Thoracic aorta (tissue), 2 donors: ENCODE data around the gene NDUFA5. TPM values are rescaled to one million over a fixed set of nuclear protein-coding genes. Genes with fewer than 3 reads are reported as not detected.

Source experiments
- ATAC-seq: fragments of 150-250 bp; one replicate; pipeline ENCODE4 v1.8.0; 2017; ENCODE audit warnings: low read depth; ENCODE audit not compliant: insufficient number of reproducible peaks, low FRiP score
- DNase-seq: peaks from one replicate; pipeline ENCODE4 v3.0.0-alpha.2; 2020; ENCODE audit warnings: low spot score
- H3K27ac ChIP-seq, 2 donors: fragments of 200-600 bp; sonication (generic); 1 replicate in 1 of 2; 2 replicates in 1 of 2; pipeline ENCODE4 v1.5.1; 2016; ENCODE audit warnings: mild to moderate bottlenecking in 2 of 2, moderate library complexity in 2 of 2
- H3K27me3 ChIP-seq: fragments of 200-600 bp; sonication (generic); replicated peaks from 2 replicates; pipeline ENCODE4 v1.6.0; 2016; ENCODE audit warnings: mild to moderate bottlenecking; ENCODE audit not compliant: insufficient read depth
- H3K36me3 ChIP-seq: fragments of 200-600 bp; sonication (generic); one replicate; pipeline ENCODE4 v1.5.1; 2016
- H3K4me1 ChIP-seq, 2 donors: fragments of 200-600 bp; sonication (generic); 1 replicate in 1 of 2; 2 replicates in 1 of 2; pipeline versions ENCODE4 v1.5.1 to v1.6.0; 2016; ENCODE audit warnings: low read depth in 2 of 2, mild to moderate bottlenecking in 1 of 2; ENCODE audit not compliant: control insufficient read depth in 1 of 2
- H3K4me3 ChIP-seq: fragments of 200-600 bp; sonication (generic); 2 replicates; pipeline ENCODE4 v1.5.1; 2016; ENCODE audit warnings: mild to moderate bottlenecking
- H3K9me3 ChIP-seq: fragments of 200-600 bp; sonication (generic); 2 replicates; pipeline ENCODE4 v1.5.1; 2016
- total RNA-seq, 2 donors: library from RNA; depleted of rRNA; stranded (reverse); fragments of >200 nt; gene quantifications; one replicate each; pipeline versions ENCODE4 v1.1.0 to v1.2.3, GENCODE V29; 2016
- TF ChIP-seq, protein P1 (sequence below): fragments of 200-600 bp; sonication (generic); IDR thresholded peaks from one replicate; pipeline ENCODE4 v1.5.1; 2019; ENCODE audit warnings: antibody characterized with exemption

Gene NDUFA5
- total RNA-seq, 2 donors from 2014 or later, result 23.8 to 55.0 TPM

DNA sequence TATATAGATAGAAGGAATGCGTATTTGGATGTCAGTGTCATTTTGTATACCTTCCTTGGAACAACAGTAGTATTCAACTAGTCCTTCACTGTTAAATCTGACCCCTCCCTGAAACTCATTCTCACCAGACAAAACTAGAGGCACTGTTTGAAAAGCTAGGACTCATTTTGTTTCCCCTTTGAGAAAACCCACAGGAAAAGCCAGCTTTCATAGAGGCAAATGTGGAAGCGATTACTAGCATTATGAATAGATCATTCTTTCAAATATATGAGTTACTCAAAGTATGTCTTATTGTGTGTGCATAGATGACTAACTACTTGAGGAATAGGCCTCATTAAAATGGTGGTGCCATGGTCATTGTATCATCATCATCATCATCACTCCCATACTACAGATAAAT lies 42.1 kb upstream of the NDUFA5 start:
- no peaks in the 10 kb centered on the region for H3K9me3 ChIP-seq
- H3K4me1 ChIP-seq, result no peaks in the 10 kb centered on the region
- no peak overlapping the region for H3K4me3 ChIP-seq
- TF ChIP-seq, protein P1, sequence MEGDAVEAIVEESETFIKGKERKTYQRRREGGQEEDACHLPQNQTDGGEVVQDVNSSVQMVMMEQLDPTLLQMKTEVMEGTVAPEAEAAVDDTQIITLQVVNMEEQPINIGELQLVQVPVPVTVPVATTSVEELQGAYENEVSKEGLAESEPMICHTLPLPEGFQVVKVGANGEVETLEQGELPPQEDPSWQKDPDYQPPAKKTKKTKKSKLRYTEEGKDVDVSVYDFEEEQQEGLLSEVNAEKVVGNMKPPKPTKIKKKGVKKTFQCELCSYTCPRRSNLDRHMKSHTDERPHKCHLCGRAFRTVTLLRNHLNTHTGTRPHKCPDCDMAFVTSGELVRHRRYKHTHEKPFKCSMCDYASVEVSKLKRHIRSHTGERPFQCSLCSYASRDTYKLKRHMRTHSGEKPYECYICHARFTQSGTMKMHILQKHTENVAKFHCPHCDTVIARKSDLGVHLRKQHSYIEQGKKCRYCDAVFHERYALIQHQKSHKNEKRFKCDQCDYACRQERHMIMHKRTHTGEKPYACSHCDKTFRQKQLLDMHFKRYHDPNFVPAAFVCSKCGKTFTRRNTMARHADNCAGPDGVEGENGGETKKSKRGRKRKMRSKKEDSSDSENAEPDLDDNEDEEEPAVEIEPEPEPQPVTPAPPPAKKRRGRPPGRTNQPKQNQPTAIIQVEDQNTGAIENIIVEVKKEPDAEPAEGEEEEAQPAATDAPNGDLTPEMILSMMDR, result no peak
- H3K27ac ChIP-seq, result no peak overlapping the region
- ATAC-seq (no peak), DNase-seq (no peak)
- H3K36me3 ChIP-seq, result no peaks in the 10 kb centered on the region
- no peaks in the 10 kb centered on the region for H3K27me3 ChIP-seq

DNA sequence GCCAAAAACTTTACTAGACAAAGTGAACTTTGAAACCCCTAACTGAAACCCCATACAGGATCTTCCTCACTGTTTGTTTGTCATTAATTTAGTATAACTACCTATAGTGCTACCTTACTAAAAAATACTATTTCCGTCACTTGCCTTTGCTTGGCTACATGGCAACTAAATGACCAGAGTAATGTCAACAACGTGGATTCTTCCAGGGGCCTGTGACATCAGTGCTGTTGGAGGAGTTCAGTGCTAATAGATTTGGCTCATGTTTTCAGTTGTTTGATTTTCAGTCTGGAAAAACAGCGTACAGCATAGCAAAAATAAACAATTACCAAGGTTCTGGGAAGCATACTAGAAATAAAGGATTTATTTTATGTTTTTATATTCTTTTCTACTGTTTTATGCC lies 41.0 kb upstream of the NDUFA5 start:
- ATAC-seq, result no peak
- Histone ChIP-seq H3K27ac (no peak overlapping the region), H3K27me3 (no peaks in the 10 kb centered on the region)

DNA sequence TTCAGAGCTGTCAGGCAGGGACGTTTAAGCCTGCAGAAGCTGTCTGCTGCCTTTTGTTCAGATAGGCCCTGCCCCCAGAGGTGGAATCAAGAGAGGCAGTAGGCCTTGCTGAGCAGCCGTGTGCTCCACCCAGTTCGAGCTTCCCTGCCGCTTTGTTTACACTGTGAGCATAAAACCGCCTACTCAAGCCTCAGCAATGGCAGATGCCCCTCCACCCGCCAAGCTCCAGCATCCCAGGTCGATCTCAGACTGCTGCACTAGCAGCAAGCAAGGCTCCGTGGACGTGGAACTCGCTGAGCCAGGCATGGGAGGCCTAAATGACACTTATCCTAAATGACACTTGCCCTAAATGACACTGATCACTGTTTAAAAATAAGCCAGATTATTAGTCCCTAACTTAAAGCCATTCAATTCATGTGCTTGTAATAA lies 37.2 kb upstream of the NDUFA5 start:
- Histone ChIP-seq H3K36me3 (no peaks in the 10 kb centered on the region), H3K9me3 (no peaks in the 10 kb centered on the region), H3K27ac (no peak overlapping the region), H3K4me3 (no peak overlapping the region), H3K4me1 (no peaks in the 10 kb centered on the region), H3K27me3 (no peaks in the 10 kb centered on the region)
- TF ChIP-seq, protein P1, result no peak
- no peak for ATAC-seq
- DNase-seq, result no peak

More for the DNA sequence above, 41.0 kb upstream of the NDUFA5 start:
- DNase-seq, result no peak
- no peaks in the 10 kb centered on the region for H3K36me3 ChIP-seq
- no peak overlapping the region for H3K4me3 ChIP-seq
- H3K9me3 ChIP-seq, result no peaks in the 10 kb centered on the region
- H3K4me1 ChIP-seq, result no peaks in the 10 kb centered on the region
- TF ChIP-seq, protein P1, result no peak

DNA sequence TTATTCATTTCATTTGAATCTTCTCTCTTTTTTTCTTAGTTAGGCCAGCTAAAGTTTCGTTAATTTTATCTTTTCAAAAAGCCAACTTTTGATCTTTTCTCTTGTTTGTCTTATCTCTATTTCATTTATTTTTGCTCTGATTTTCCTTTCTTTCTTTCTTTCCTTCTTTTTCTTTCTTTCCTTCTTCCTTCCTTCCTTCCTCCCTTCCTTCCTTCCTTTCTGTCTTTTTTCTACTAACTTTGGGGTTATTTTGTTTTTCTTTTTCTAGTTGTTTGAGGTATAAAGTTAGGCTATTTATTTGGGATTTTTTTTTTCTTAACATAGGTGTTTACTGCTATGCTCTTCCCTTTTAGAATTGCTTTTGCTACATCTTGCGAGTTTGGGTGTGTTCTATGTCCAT lies 30.8 kb upstream of the NDUFA5 start:
- Histone ChIP-seq H3K27me3 (no peaks in the 10 kb centered on the region), H3K36me3 (no peaks in the 10 kb centered on the region), H3K4me3 (no peak overlapping the region), H3K27ac (no peak overlapping the region), H3K4me1 (no peaks in the 10 kb centered on the region), H3K9me3 (no peaks in the 10 kb centered on the region)
- TF ChIP-seq, protein P1, result no peak
- DNase-seq (no peak), ATAC-seq (no peak)

DNA sequence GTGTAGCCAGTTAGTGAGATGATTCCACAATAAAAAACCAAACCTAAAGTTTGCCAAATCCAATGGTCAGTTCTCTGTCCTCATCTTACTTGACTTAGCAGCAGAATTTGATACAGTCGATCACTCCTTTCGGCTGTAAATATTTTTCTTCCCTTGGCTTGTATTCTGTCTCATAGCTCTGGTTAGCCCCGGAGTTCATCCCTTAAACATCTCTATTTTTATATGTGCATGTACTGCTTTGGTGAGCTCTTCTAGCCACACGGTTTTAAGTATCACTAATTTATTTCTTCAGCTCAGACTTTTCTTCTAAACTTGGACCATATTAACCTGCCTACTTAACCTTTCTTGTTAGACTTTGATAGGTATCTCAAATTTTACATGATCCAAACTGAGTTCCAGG lies 26.2 kb upstream of the NDUFA5 start:
- ATAC-seq (no peak), DNase-seq (no peak)
- no peaks in the 10 kb centered on the region for H3K9me3 ChIP-seq
- H3K4me3 ChIP-seq, result no peak overlapping the region
- H3K36me3 ChIP-seq, result no peaks in the 10 kb centered on the region
- H3K27me3 ChIP-seq, result no peaks in the 10 kb centered on the region
- H3K4me1 ChIP-seq, result no peaks in the 10 kb centered on the region
- TF ChIP-seq, protein P1, result no peak
- no peak overlapping the region for H3K27ac ChIP-seq
